Left renal cortex interstitium (tissue), 4 donors: ENCODE measurements around the gene SHISA8. TPM values are rescaled to one million over a fixed set of nuclear protein-coding genes. Genes with fewer than 3 reads are reported as not detected.
A peak's percentile ranks its signal among the peaks of the same experiment; 100 is the strongest.

Source experiments
- DNase-seq, 4 donors: peaks; one replicate each; pipeline ENCODE4 v3.0.0-alpha.2; 2013; ENCODE audit warnings: low read depth in 4 of 4, low spot score in 2 of 4, missing footprints in 1 of 4
- polyA plus RNA-seq, 4 donors: library from polyadenylated mRNA; unstranded; fragments of 120-200 nt; gene quantifications; one replicate each; pipeline ENCODE4 v1.2.1, GENCODE V29; 2013; ENCODE audit not compliant: insufficient read length in 4 of 4

The SHISA8 gene
- polyA plus RNA-seq, 4 donors, result 0.28 to 1.9 (median 0.93) TPM

- no peak for DNase-seq
Observed at GRCh38 chr22:41862530-41863266, 52.2 kb downstream of the SHISA8 start.

GRCh38 chr22:41862160-41862529 lies 52.7 kb downstream of the SHISA8 start:
- peak in 2 of 4 donors; percentile 26 to 29 for DNase-seq

Other genes with a start within 250 kb of the SHISA8 start
- 100 to 1,000 TPM; 131 to 185 (median 151) TPM for gene SNU13, start 226.2 kb downstream of the SHISA8 start, polyA plus RNA-seq
- 1 to 10 TPM; 2.9 to 3.4 (median 3.3) TPM for gene MEI1, start 215.6 kb downstream of the SHISA8 start, polyA plus RNA-seq
- 10 to 100 TPM in 2 of 4 donors, 1 to 10 TPM in 2; 7.8 to 10.8 (median 9.8) TPM for gene CCDC134, start 114.4 kb downstream of the SHISA8 start, polyA plus RNA-seq
- gene SREBF2, start 82.0 kb downstream of the SHISA8 start, polyA plus RNA-seq, result 100 to 1,000 TPM in 1 of 4 donors, 10 to 100 TPM in 3; 86.4 to 106 (median 92.7) TPM
- 1 to 10 TPM in 3 of 4 donors, under 1 TPM in 1; 0.82 to 3.9 (median 2.6) TPM for gene TNFRSF13C, start 11.7 kb upstream of the SHISA8 start, polyA plus RNA-seq
- gene CENPM, start 32.1 kb upstream of the SHISA8 start, polyA plus RNA-seq, result 10 to 100 TPM; 11.0 to 21.0 (median 16.9) TPM
- 1 to 10 TPM; 6.1 to 7.8 (median 7.1) TPM for gene SEPTIN3, start 54.4 kb upstream of the SHISA8 start, polyA plus RNA-seq
- gene WBP2NL, start 83.7 kb upstream of the SHISA8 start, polyA plus RNA-seq, result 1 to 10 TPM; 3.2 to 8.0 (median 5.3) TPM
- gene NAGA, start 155.7 kb upstream of the SHISA8 start, polyA plus RNA-seq, result 10 to 100 TPM; 24.9 to 32.5 (median 27.8) TPM
- 10 to 100 TPM in 3 of 4 donors, 1 to 10 TPM in 1; 9.4 to 14.7 (median 11.4) TPM for gene PHETA2, start 159.2 kb upstream of the SHISA8 start, polyA plus RNA-seq
- gene SMDT1, start 164.6 kb upstream of the SHISA8 start, polyA plus RNA-seq, result 100 to 1,000 TPM in 3 of 4 donors, 10 to 100 TPM in 1; 85.4 to 115 (median 110) TPM
- gene NDUFA6, start 175.7 kb upstream of the SHISA8 start, polyA plus RNA-seq, result 100 to 1,000 TPM in 3 of 4 donors, 10 to 100 TPM in 1; 97.2 to 122 (median 115) TPM
- 10 to 100 TPM in 1 of 4 donors, 1 to 10 TPM in 3; 1.8 to 14.8 (median 4.6) TPM for gene CYP2D6, start 215.7 kb upstream of the SHISA8 start, polyA plus RNA-seq